Aorta (tissue), 5 donors: ENCODE measurements around the gene PRPH. TPM values are rescaled to one million over a fixed set of nuclear protein-coding genes. Genes with fewer than 3 reads are reported as not detected.

Experiments
- ATAC-seq: fragments of 200-7000 bp; cut with Tn5 transposase; one replicate; pipeline ENCODE4 v1.9.1; 2022; ENCODE audit warnings: moderate library complexity; ENCODE audit not compliant: low FRiP score
- DNase-seq, 2 donors: peaks; one replicate each; pipeline ENCODE4 v3.0.0-alpha.2; 2020
- H3K27ac ChIP-seq, 2 donors: one replicate each; pipeline ENCODE4 v1.5.1; 2013; ENCODE audit warnings: low read length in 2 of 2, mild to moderate bottlenecking in 2 of 2, moderate library complexity in 2 of 2, control low read depth in 1 of 2, inconsistent platforms in 1 of 2, low read depth in 1 of 2
- H3K27me3 ChIP-seq, 2 donors: one replicate each; pipeline ENCODE4 v1.6.1; 2013; ENCODE audit warnings: control low read depth in 1 of 2, low read length in 1 of 2, mild to moderate bottlenecking in 1 of 2, moderate library complexity in 1 of 2; ENCODE audit not compliant: insufficient read depth in 2 of 2, control insufficient read depth in 1 of 2
- H3K36me3 ChIP-seq, 2 donors: one replicate each; pipeline ENCODE4 v1.6.1; 2013; ENCODE audit warnings: control low read depth in 1 of 2, low read length in 1 of 2, mild to moderate bottlenecking in 1 of 2; ENCODE audit not compliant: insufficient read depth in 2 of 2, control insufficient read depth in 1 of 2
- H3K4me1 ChIP-seq, 2 donors: one replicate each; pipeline ENCODE4 v1.6.1; 2013; ENCODE audit warnings: low read length in 2 of 2, control low read depth in 1 of 2, mild to moderate bottlenecking in 1 of 2, moderate library complexity in 1 of 2; ENCODE audit not compliant: insufficient read depth in 2 of 2, control insufficient read depth in 1 of 2
- H3K4me3 ChIP-seq, 2 donors: one replicate each; pipeline ENCODE4 v1.5.1; 2013; ENCODE audit warnings: low read length in 2 of 2, control low read depth in 1 of 2, mild to moderate bottlenecking in 1 of 2
- H3K9me3 ChIP-seq: one replicate; pipeline ENCODE4 v1.6.1; 2013; ENCODE audit warnings: mild to moderate bottlenecking, low read length; ENCODE audit not compliant: control insufficient read depth
- WGBS, 2 donors: extraction: QIAGEN DNeasy Blood & Tissue Kit; methylation state at CpG; one replicate each; pipeline ENCODE4 v1.1.7; 2013; 5-methylcytosine and 5-hydroxymethylcytosine counted together
- intact Hi-C, 2 donors: fragments of 100-400 bp; cut with DNase I; formaldehyde crosslinking; loops; one replicate each; pipeline versions ENCODE4 v1.14.2 to v1.15.0; 2022
- polyA plus RNA-seq, 2 donors: library from polyadenylated mRNA; stranded (reverse); fragments of 200-250 nt; gene quantifications; one replicate each; pipeline ENCODE4 v1.2.3, GENCODE V29; 2013
- total RNA-seq, 2 donors: library from RNA; stranded (reverse); fragmentation: NEBNext Ultra II Directional; extraction: Animal tissue kit (Norgen Biotek cat#: 25700); gene quantifications; one replicate each; pipeline ENCODE4 v1.2.1, GENCODE V29; 2021
- donor health status: healthy with polysubstance abuse.
- donor health status: Bipolar disorder and iron deficiency.
- donor health status: DM: no; HTN: no; CAD: no.
- donor health status: DM: no; HTN: no; CAD: no.
- donor health status: DM: yes; HTN: yes; CAD: no.

PRPH gene
- total and polyA plus RNA-seq, 4 donors = 0.49 to 13.8 (median 5.4) TPM; not detected in 1

GRCh38 chr12:49294086-49294803 lies 702 bp upstream of the PRPH start:
- Histone ChIP-seq H3K27me3 (no peaks in the 10 kb centered on the region), H3K36me3 (no peaks in the 10 kb centered on the region), H3K4me1 (no peaks in the 10 kb centered on the region), H3K4me3 (no peak overlapping the region), H3K27ac (no peak overlapping the region), H3K9me3 (no peaks in the 10 kb centered on the region)
- DNase-seq = peak in 1 of 2 donors; percentile 67
- WGBS, 2 donors = 78 to 83% methylated on average over 8 of the region's 8 CpGs
- intact Hi-C loops = no loop called here
- ATAC-seq = no peak

- intact Hi-C loops = no loop called here
- H3K27me3 ChIP-seq = no peaks in the 10 kb centered on the region
- no peaks in the 10 kb centered on the region for H3K9me3 ChIP-seq
These were observed 204 bp upstream of the PRPH start for GRCh38 chr12:49294804-49295081.

GRCh38 chr12:49296034-49296835 lies 1.3 kb downstream of the PRPH start:
- Histone ChIP-seq H3K9me3 (no peaks in the 10 kb centered on the region), H3K36me3 (no peaks in the 10 kb centered on the region), H3K27me3 (no peaks in the 10 kb centered on the region), H3K27ac (no peak overlapping the region), H3K4me3 (no peak overlapping the region), H3K4me1 (no peaks in the 10 kb centered on the region)
- intact Hi-C loops = no loop called here
- ATAC-seq (no peak), DNase-seq (peak in 1 of 2 donors; percentile 83)
- 28 to 33% methylated on average over 48 to 54 of the region's 54 CpGs for WGBS, 2 donors

More at GRCh38 chr12:49294804-49295081, 204 bp upstream of the PRPH start:
- Histone ChIP-seq H3K4me3 (no peak overlapping the region), H3K27ac (no peak overlapping the region), H3K36me3 (no peaks in the 10 kb centered on the region), H3K4me1 (no peaks in the 10 kb centered on the region)
- ATAC-seq (no peak), DNase-seq (no peak)
- 93 to 95% methylated on average over 1 to 5 of the region's 5 CpGs for WGBS, 2 donors

GRCh38 chr12:49296836-49297694 lies 2.1 kb downstream of the PRPH start:
- 3 to 5% methylated on average over 76 to 77 of the region's 77 CpGs for WGBS, 2 donors
- Histone ChIP-seq H3K4me1 (no peaks in the 10 kb centered on the region), H3K4me3 (no peak overlapping the region), H3K9me3 (no peaks in the 10 kb centered on the region), H3K27ac (no peak overlapping the region), H3K27me3 (no peaks in the 10 kb centered on the region), H3K36me3 (no peaks in the 10 kb centered on the region)
- peak in 1 of 2 donors; percentile 75 for DNase-seq
- ATAC-seq = no peak
- intact Hi-C loops = no loop called here

GRCh38 chr12:49297695-49298060 lies 2.7 kb downstream of the PRPH start:
- Histone ChIP-seq H3K4me3 (no peak overlapping the region), H3K4me1 (no peaks in the 10 kb centered on the region), H3K36me3 (no peaks in the 10 kb centered on the region), H3K27ac (no peak overlapping the region), H3K9me3 (no peaks in the 10 kb centered on the region), H3K27me3 (no peaks in the 10 kb centered on the region)
- DNase-seq = no peak
- 35 to 38% methylated on average over 8 of the region's 8 CpGs for WGBS, 2 donors
- no peak for ATAC-seq
- intact Hi-C loops = no loop called here

- intact Hi-C loops = no loop called here
- Histone ChIP-seq H3K27me3 (no peaks in the 10 kb centered on the region), H3K4me3 (no peak overlapping the region), H3K9me3 (no peaks in the 10 kb centered on the region), H3K27ac (no peak overlapping the region), H3K4me1 (no peaks in the 10 kb centered on the region), H3K36me3 (no peaks in the 10 kb centered on the region)
- WGBS, 2 donors = 69 to 71% methylated on average over 6 of the region's 6 CpGs
- ATAC-seq = no peak
- peak in 1 of 2 donors; percentile 71 for DNase-seq
These were observed 3.2 kb downstream of the PRPH start for GRCh38 chr12:49298160-49298559.

GRCh38 chr12:49301760-49302159 lies 6.8 kb downstream of the PRPH start:
- no peaks in the 10 kb centered on the region for H3K9me3 ChIP-seq
- ATAC-seq (no peak), DNase-seq (no peak)
- intact Hi-C loops = no loop called here
- H3K4me1 ChIP-seq = no peaks in the 10 kb centered on the region
- no peaks in the 10 kb centered on the region for H3K27me3 ChIP-seq
- H3K36me3 ChIP-seq = no peaks in the 10 kb centered on the region
- WGBS, 2 donors = 83% methylated on average over 4 of the region's 4 CpGs
- H3K27ac ChIP-seq = no peak overlapping the region
- no peak overlapping the region for H3K4me3 ChIP-seq

GRCh38 chr12:49304161-49304560 lies 9.2 kb downstream of the PRPH start:
- WGBS, 2 donors = 77 to 85% methylated on average over 2 of the region's 2 CpGs
- Histone ChIP-seq H3K27me3 (no peaks in the 10 kb centered on the region), H3K36me3 (no peaks in the 10 kb centered on the region), H3K4me1 (no peaks in the 10 kb centered on the region), H3K4me3 (no peak overlapping the region), H3K9me3 (no peaks in the 10 kb centered on the region), H3K27ac (no peak overlapping the region)
- intact Hi-C loops = no loop called here
- ATAC-seq (no peak), DNase-seq (peak in 1 of 2 donors; percentile 5)
